ENCODE results near the gene CSMD2. TPM values are rescaled to one million over a fixed set of nuclear protein-coding genes. Genes with fewer than 3 reads are reported as not detected.

Gene CSMD2
- total RNA-seq, 1 donor from 2014 or later: 2.6 TPM

GRCh38 chr1:34075576-34075975, 89.5 kb downstream of the CSMD2 start:
- no peak overlapping the region for H3K4me2 ChIP-seq
- Mint-ChIP-seq H3K4me1 (peaks cover 6% of the 10 kb centered on the region), H3K27ac (no peak overlapping the region), H3K4me3 (no peak overlapping the region), H3K27me3 (ENCODE audit: insufficient read depth, low read depth) (peaks cover 4% of the 10 kb centered on the region), H3K36me3 (peaks cover 2% of the 10 kb centered on the region), H3K9me3 (peaks cover 6% of the 10 kb centered on the region)
- no peaks in the 10 kb centered on the region for H3K27me3 ChIP-seq
- peaks cover 3% of the 10 kb centered on the region for H3F3A ChIP-seq (ENCODE audit: low read depth)
- no peak for DNase-seq (ENCODE audit: low spot score)
- no peaks in the 10 kb centered on the region for H3K79me2 ChIP-seq (ENCODE audit: low read depth)
- no peaks in the 10 kb centered on the region for H4K20me1 ChIP-seq (ENCODE audit: low read depth)
- no peaks in the 10 kb centered on the region for H3K36me3 ChIP-seq
- H3K9me3 ChIP-seq (ENCODE audit: low read depth): no peaks in the 10 kb centered on the region
- TF ChIP-seq EZH2phosphoT487 (IDR thresholded peaks at IDR 0.05) (no peak), CTCF (IDR thresholded peaks at IDR 0.05) (no peak), EZH2 (IDR thresholded peaks at IDR 0.05) (no peak)
- no peak overlapping the region for H2AFZ ChIP-seq (replicated peaks)
- H3K27ac ChIP-seq: no peak overlapping the region
- H3K4me3 ChIP-seq: no peak overlapping the region
- H3K4me1 ChIP-seq: peaks cover 14% of the 10 kb centered on the region
- H3K9ac ChIP-seq: no peak overlapping the region

- Histone ChIP-seq H3K4me1 (peaks cover 19% of the 10 kb centered on the region), H3K4me3 (no peak overlapping the region), H3K4me2 (no peak overlapping the region), H4K20me1 (ENCODE audit: low read depth) (no peaks in the 10 kb centered on the region), H3K79me2 (ENCODE audit: low read depth) (no peaks in the 10 kb centered on the region), H3K9me3 (ENCODE audit: low read depth) (peaks cover 6% of the 10 kb centered on the region), H3K27me3 (no peaks in the 10 kb centered on the region), H3K36me3 (no peaks in the 10 kb centered on the region), H3K9ac (no peak overlapping the region), H3F3A (ENCODE audit: low read depth) (peaks cover 3% of the 10 kb centered on the region), H3K27ac (no peak overlapping the region), H2AFZ (replicated peaks) (no peak overlapping the region)
- no peak for DNase-seq (ENCODE audit: low spot score)
- peaks cover 6% of the 10 kb centered on the region for H3K4me1 Mint-ChIP-seq
- no peak overlapping the region for H3K4me3 Mint-ChIP-seq
- peaks cover 4% of the 10 kb centered on the region for H3K9me3 Mint-ChIP-seq
- H3K27me3 Mint-ChIP-seq (ENCODE audit: insufficient read depth, low read depth): peaks cover 2% of the 10 kb centered on the region
- H3K36me3 Mint-ChIP-seq: peaks cover 2% of the 10 kb centered on the region
- H3K27ac Mint-ChIP-seq: no peak overlapping the region
- TF ChIP-seq CTCF (IDR thresholded peaks at IDR 0.05): no peak
- TF ChIP-seq EZH2phosphoT487 (IDR thresholded peaks at IDR 0.05): no peak
- TF ChIP-seq EZH2 (IDR thresholded peaks at IDR 0.05): no peak
Observed at GRCh38 chr1:34073028-34073695, 91.9 kb downstream of the CSMD2 start.

- no peak for DNase-seq (ENCODE audit: low spot score)
- no peaks in the 10 kb centered on the region for H3K79me2 ChIP-seq (ENCODE audit: low read depth)
- no peak overlapping the region for H3K4me3 ChIP-seq
- no peaks in the 10 kb centered on the region for H3F3A ChIP-seq (ENCODE audit: low read depth)
- H3K4me1 Mint-ChIP-seq: no peaks in the 10 kb centered on the region
- peaks cover 11% of the 10 kb centered on the region for H3K4me1 ChIP-seq
- H3K4me3 Mint-ChIP-seq: no peak overlapping the region
- no peak for TF ChIP-seq EZH2 (IDR thresholded peaks at IDR 0.05)
- no peak for TF ChIP-seq CTCF (IDR thresholded peaks at IDR 0.05)
- no peak for TF ChIP-seq EZH2phosphoT487 (IDR thresholded peaks at IDR 0.05)
- H3K9me3 Mint-ChIP-seq: peaks cover 4% of the 10 kb centered on the region
- no peaks in the 10 kb centered on the region for H3K36me3 Mint-ChIP-seq
- no peaks in the 10 kb centered on the region for H4K20me1 ChIP-seq (ENCODE audit: low read depth)
- H3K4me2 ChIP-seq: peak overlapping the region; percentile 20
- no peaks in the 10 kb centered on the region for H3K27me3 ChIP-seq
- H3K9me3 ChIP-seq (ENCODE audit: low read depth): peaks cover 6% of the 10 kb centered on the region
- no peak overlapping the region for H3K27ac Mint-ChIP-seq
- no peaks in the 10 kb centered on the region for H3K36me3 ChIP-seq
- H3K27me3 Mint-ChIP-seq (ENCODE audit: insufficient read depth, low read depth): peaks cover 2% of the 10 kb centered on the region
- no peak overlapping the region for H3K9ac ChIP-seq
- H2AFZ ChIP-seq (replicated peaks): no peak overlapping the region
- no peak overlapping the region for H3K27ac ChIP-seq
Observed at GRCh38 chr1:34070201-34070836, 94.7 kb downstream of the CSMD2 start.

Data from neural progenitor cell (in vitro differentiated cells).